Anterior cingulate cortex (tissue), 58 donors: Measurements from ENCODE around the gene TPPP3.
"Not testable (repeated sequence)": the region's sequence is repeated elsewhere in the genome, so short reads cannot be mapped to it uniquely, and the experiment has no call there.

ENCODE experiments used
- DNase-seq, 58 donors: peaks; one replicate each; lab custom pipeline; 2025; lab: John Stamatoyannopoulos, UW

Gene TPPP3

DNA sequence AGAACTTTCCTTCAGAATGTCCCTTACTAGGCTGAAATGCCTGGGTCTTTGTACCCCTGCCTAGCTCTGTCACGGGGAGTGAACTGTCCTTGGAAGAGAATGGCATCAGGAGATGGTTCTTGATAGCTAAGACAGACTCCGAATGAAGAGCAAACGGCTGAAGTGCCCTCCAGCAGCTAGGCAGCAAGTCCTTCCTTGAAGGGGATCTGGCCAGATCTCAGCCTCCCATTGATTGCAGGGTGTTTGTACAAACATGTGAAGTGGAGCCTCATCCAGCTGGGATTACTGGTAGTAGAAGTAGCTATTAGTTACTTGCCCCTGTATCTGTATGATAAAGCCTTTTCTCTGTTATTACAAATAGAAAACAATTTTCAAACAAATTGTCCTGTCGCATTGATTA lies 35.7 kb downstream of the TPPP3 start:
- DNase-seq, result no peak

DNA sequence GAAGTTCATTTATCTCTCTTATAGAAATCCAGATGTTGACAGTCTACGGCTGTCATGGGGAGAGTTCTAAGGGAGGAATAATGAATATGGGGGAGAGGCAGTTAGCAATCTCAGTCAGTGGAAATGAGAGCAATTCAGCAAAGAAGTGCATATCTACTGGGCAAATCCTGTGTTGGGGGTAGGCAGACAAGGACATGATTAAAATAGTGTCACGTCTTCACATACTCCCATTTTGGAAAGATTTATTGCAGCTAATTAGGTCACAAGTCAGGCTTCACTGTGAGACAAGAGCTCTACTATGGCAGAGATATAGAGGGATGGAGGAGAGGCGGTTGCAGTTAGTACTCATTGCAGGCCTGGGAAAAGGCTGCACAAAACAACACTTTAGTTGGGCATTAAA lies 36.9 kb downstream of the TPPP3 start:
- DNase-seq, result no peak

DNA sequence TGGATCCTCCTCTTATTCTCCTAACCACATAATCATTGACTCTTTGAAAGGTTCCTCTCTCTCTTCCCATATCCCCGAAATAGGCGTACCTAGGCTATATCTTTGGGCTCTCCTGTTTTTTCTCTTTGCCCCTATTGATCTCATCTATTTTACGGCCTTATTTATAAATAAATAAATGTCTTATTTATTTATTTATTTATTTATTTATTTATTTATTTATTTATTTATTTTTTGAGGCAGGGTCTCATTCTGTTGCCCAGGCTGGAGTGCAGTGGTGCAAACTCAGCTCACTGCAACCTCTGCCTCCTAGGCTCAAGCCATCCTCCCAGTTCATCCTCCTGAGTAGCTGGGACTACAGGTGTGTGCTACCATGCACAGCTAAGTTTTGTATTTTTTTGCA lies 40.8 kb downstream of the TPPP3 start:
- not testable (repeated sequence) for DNase-seq

GRCh38 chr16:67350324-67350723 lies 43.0 kb downstream of the TPPP3 start:
- DNase-seq, result no peak

GRCh38 chr16:67349172-67349571 lies 44.1 kb downstream of the TPPP3 start:
- no peak for DNase-seq

DNA sequence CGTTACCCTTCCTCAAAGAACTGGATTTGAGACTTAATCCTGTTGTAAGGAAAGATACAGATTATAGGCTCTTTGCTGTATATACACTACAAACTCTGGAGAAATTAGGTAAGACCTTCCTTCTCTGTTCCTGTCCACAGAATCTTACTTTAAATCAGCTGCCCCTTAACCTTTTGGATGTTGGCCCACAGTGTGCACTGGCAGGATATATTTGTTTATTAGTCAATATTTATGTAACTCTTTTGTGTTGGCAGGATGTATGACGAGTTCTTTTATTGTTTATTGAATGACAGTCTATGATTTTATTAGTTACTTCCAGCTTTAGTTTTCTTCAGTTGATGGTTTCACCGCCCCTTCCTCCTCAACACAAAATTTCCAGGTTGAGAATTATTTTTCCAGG lies 47.0 kb downstream of the TPPP3 start:
- DNase-seq, result no peak

GRCh38 chr16:67345401-67345800 lies 47.9 kb downstream of the TPPP3 start:
- no peak for DNase-seq

DNA sequence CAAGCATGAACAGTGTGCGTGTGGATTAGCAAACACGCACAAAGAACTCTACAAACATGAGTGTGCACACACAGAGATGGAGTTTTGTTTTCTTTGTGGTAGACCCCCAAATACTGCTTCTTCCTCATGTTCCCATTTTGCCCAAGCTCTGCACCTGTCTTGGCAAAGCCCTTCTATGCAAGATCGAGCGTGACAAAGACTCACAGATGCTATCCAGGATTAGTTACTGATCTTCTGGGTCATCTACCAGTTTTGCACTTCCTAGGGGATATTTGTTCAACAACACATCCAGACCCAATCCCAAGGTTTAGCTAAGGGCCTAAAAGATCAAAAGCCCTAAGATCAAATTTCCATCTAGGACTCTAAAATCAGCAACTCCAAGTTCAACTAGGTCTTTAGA lies 50.7 kb downstream of the TPPP3 start:
- DNase-seq, result no peak

- no peak for DNase-seq
These were observed 52.0 kb downstream of the TPPP3 start for GRCh38 chr16:67341250-67341649.
